Tibial nerve (tissue), 4 donors: ENCODE data around the gene BAD. TPM values are rescaled to one million over a fixed set of nuclear protein-coding genes. Genes with fewer than 3 reads are reported as not detected.

Source experiments
- DNase-seq, 2 donors: peaks; one replicate each; pipeline ENCODE4 v3.0.0-alpha.2; 2019; ENCODE audit warnings: low spot score in 2 of 2
- H3K27ac ChIP-seq, 4 donors: fragments of 200-600 bp; sonication (generic) in 3 of 4; one replicate each; pipeline ENCODE4 v1.5.1; 2017 to 2019; ENCODE audit warnings: mild to moderate bottlenecking in 1 of 4
- H3K27me3 ChIP-seq, 2 donors: fragments of 200-600 bp; sonication (generic) in 1 of 2; one replicate each; pipeline versions ENCODE4 v1.5.1 to v1.6.0; 2017 to 2019
- H3K36me3 ChIP-seq, 3 donors: fragments of 200-600 bp; sonication (generic); one replicate each; pipeline ENCODE4 v1.5.1; 2018 to 2019
- H3K4me1 ChIP-seq, 4 donors: fragments of 200-600 bp; sonication (generic) in 3 of 4; one replicate each; pipeline ENCODE4 v1.5.1; 2017 to 2019
- H3K4me3 ChIP-seq, 4 donors: fragments of 200-600 bp; sonication (generic) in 3 of 4; one replicate each; pipeline ENCODE4 v1.5.1; 2017 to 2019; ENCODE audit warnings: mild to moderate bottlenecking in 1 of 4, moderate library complexity in 1 of 4
- H3K9me3 ChIP-seq, 4 donors: fragments of 200-600 bp; sonication (generic) in 3 of 4; one replicate each; pipeline ENCODE4 v1.5.1; 2017 to 2019
- CTCF ChIP-seq, 5 experiments: fragments of 200-600 bp in 3 of 5; fragments of 450-650 bp in 2 of 5; sonication (generic) in 3 of 5; IDR thresholded peaks; one replicate each; pipeline ENCODE4 v1.5.1; 2016 to 2019; ENCODE audit warnings: antibody characterized with exemption in 5 of 5, mild to moderate bottlenecking in 3 of 5, moderate library complexity in 2 of 5
- EP300 ChIP-seq, 2 donors: sonication (generic); formaldehyde crosslinking; IDR thresholded peaks; one replicate each; pipeline ENCODE4 v1.6.1; 2017; ENCODE audit warnings: antibody characterized with exemption in 2 of 2, mild to moderate bottlenecking in 1 of 2
- POLR2A ChIP-seq, 2 donors: fragments of 450-650 bp; IDR thresholded peaks; one replicate each; pipeline ENCODE4 v1.6.1; 2017; ENCODE audit warnings: antibody characterized with exemption in 2 of 2, mild to moderate bottlenecking in 2 of 2, moderate library complexity in 2 of 2
- WGBS, 2 donors: methylation state at CpG; one replicate each; pipeline ENCODE4 v1.1.5; 2018; 5-methylcytosine and 5-hydroxymethylcytosine counted together
- total RNA-seq, 4 donors: library from RNA; depleted of rRNA; stranded (reverse); fragments of >200 nt; gene quantifications; one replicate each; pipeline ENCODE4 v1.1.0, GENCODE V29; 2016

Gene BAD
- total RNA-seq, 4 donors from 2014 or later: 110 to 143 (median 124) TPM

GRCh38 chr11:64275841-64276240 lies 8.6 kb downstream of the BAD start:
- whole genome bisulfite sequencing, 2 donors: 89 to 100% methylated on average over 2 of the region's 2 CpGs
- Histone ChIP-seq H3K36me3 (peaks cover 0 to 46% (median 0%) of the 10 kb centered on the region in 3 donors), H3K9me3 (no peaks in the 10 kb centered on the region), H3K4me1 (peaks cover 0 to 21% (median 4%) of the 10 kb centered on the region in 4 donors), H3K27me3 (no peaks in the 10 kb centered on the region), H3K27ac (no peak overlapping the region), H3K4me3 (no peak overlapping the region)
- no peak for DNase-seq
- TF ChIP-seq POLR2A (IDR thresholded peaks at IDR 0.05): no peak
- no peak for TF ChIP-seq EP300 (IDR thresholded peaks at IDR 0.05)
- TF ChIP-seq CTCF (IDR thresholded peaks at IDR 0.05): no peak

DNA sequence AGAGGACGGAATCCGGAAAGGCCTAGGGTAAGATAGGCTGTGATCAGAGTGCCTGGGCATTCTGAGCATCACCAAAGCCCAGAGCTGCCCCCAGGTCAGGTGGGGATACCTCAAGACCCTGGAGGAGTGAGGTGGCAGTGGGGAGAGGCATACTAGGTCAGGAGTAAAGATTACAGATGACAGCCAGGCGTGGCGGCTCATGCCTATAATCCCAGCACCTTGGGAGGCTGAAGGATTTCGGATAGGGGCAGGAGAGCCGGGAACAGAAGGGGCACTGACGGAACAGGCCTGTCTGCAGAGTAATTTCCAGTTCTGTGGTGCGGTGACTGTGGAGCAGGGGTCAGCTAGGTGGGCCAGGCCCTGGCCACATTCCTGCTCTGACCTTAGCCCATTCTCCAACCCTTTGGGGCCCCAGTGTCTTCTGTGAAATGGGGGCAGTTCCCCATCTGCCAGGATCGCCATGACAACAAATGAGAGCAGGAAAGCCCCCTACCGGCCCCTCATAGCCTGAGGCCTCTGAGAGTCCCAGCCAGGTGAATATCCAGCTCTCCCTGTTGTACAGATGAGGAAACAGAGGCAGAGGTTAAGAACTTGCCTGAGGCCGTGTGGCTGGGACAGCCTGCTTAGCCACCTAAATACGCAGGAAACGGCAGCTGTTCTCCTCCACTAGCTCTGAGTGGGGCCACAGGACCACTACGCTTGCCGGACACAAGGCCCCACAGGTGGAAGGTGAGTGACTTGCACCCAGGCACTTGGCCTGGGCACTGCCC lies 9.2 kb downstream of the BAD start:
- WGBS, 2 donors: 81 to 89% methylated on average over 12 to 15 of the region's 15 CpGs
- TF ChIP-seq CTCF (IDR thresholded peaks at IDR 0.05) (no peak), EP300 (IDR thresholded peaks at IDR 0.05) (no peak), POLR2A (IDR thresholded peaks at IDR 0.05) (no peak)
- no peaks in the 10 kb centered on the region for H3K27me3 ChIP-seq

DNA sequence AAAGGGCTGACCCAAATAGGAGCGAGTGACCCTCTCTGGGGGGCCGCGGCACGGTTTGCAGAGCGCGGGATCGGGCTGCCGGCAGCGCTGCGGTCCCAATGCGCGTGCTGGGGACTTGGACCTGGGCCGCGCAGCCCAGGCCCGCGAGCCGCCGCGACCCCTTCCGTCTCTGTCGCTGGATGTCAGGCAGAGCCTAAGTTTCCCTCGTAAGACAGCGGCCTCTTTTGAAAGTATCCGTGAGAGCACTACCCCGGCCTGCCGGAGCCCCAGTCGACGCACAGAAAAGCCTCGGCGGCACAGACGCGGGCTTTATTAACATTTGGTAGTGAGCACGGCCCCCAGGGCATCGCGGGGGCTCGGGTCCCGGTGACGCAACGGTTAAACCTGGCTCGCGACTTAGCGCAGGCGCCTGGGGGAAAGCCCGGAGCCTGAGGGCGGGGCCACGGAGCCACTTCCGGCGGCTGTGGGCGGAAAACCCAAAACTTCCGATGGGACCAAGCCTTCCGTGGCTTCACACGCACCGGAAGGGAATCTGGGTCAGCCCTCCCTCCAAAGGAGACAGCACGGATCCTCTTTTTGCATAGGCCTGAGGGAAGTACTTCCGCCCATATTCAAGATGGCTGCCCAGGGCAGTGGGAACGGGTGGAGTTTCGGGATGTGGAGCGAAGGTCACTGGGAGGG lies 14.8 kb downstream of the BAD start:
- 0 to 1% methylated on average over 18 to 34 of the region's 58 CpGs for WGBS, 2 donors
- Histone ChIP-seq H3K4me3 (peak overlapping the region; percentile 71 to 98 (median 90)), H3K27ac (peak overlapping the region; percentile 92 to 97 (median 95)), H3K9me3 (no peaks in the 10 kb centered on the region), H3K4me1 (peaks cover 0 to 38% (median 25%) of the 10 kb centered on the region in 4 donors), H3K27me3 (no peaks in the 10 kb centered on the region), H3K36me3 (peaks cover 0 to 27% (median 0%) of the 10 kb centered on the region in 3 donors)
- DNase-seq: peak; percentile 91 to 97
- TF ChIP-seq POLR2A (IDR thresholded peaks at IDR 0.05): no peak
- peak; percentile 93 to 97 for TF ChIP-seq EP300 (IDR thresholded peaks at IDR 0.05)
- TF ChIP-seq CTCF (IDR thresholded peaks at IDR 0.05): peak in 3 of 5 experiments; percentile 19 to 47 (median 34)

More for the DNA sequence above, 9.2 kb downstream of the BAD start:
- Histone ChIP-seq H3K4me3 (no peak overlapping the region), H3K4me1 (peaks cover 0 to 21% (median 4%) of the 10 kb centered on the region in 4 donors), H3K36me3 (peaks cover 0 to 43% (median 0%) of the 10 kb centered on the region in 3 donors), H3K9me3 (no peaks in the 10 kb centered on the region), H3K27ac (no peak overlapping the region)
- DNase-seq: no peak

- TF ChIP-seq EP300 (IDR thresholded peaks at IDR 0.05) (no peak), POLR2A (IDR thresholded peaks at IDR 0.05) (no peak), CTCF (IDR thresholded peaks at IDR 0.05) (no peak)
Measured at GRCh38 chr11:64268893-64269539, 15.4 kb downstream of the BAD start.

More at GRCh38 chr11:64268893-64269539, 15.4 kb downstream of the BAD start:
- peaks cover 0 to 34% (median 0%) of the 10 kb centered on the region in 3 donors for H3K36me3 ChIP-seq
- peaks cover 0 to 38% (median 25%) of the 10 kb centered on the region in 4 donors for H3K4me1 ChIP-seq
- no peaks in the 10 kb centered on the region for H3K9me3 ChIP-seq
- H3K27ac ChIP-seq: peak overlapping the region; percentile 92 to 97 (median 95)
- no peaks in the 10 kb centered on the region for H3K27me3 ChIP-seq
- 0 to 1% methylated on average over 19 to 34 of the region's 34 CpGs for WGBS, 2 donors
- H3K4me3 ChIP-seq: peak overlapping the region; percentile 71 to 98 (median 90)
- peak; percentile 30 to 36 for DNase-seq
